G401 (cell line): ENCODE measurements around the gene EIF2B2. TPM values are rescaled to one million over a fixed set of nuclear protein-coding genes. Genes with fewer than 3 reads are reported as not detected.
A peak's percentile ranks its signal among the peaks of the same experiment; 100 is the strongest.
"Not testable (repeated sequence)": the region's sequence is repeated elsewhere in the genome, so short reads cannot be mapped to it uniquely, and the experiment has no call there.

Experiments used
- DNase-seq: peaks from one replicate; pipeline ENCODE4 v3.0.0-alpha.2; 2015; ENCODE audit warnings: low spot score
- in situ Hi-C: cut with HindIII; loops from 2 replicates; pipeline ENCODE4 v1.10.0; 2016; ENCODE audit warnings: low sequenced_read_pairs, mixed read lengths
- total RNA-seq: library from RNA; depleted of rRNA; stranded (reverse); fragments of >200 nt; shearing (Covaris generic); gene quantifications from 2 replicates; pipeline ENCODE4 v1.2.3, GENCODE V29; 2014

EIF2B2 gene
- total RNA-seq, 1 experiment from 2014 or later: 88.4 TPM

- in situ Hi-C loops: no loop called here
- DNase-seq: no peak
Observed at GRCh38 chr14:74984236-74985027, 18.3 kb upstream of the EIF2B2 start.

- in situ Hi-C loops: no loop called here
Observed at GRCh38 chr14:74985028-74985310, 17.8 kb upstream of the EIF2B2 start.

GRCh38 chr14:74985806-74986205 lies 16.9 kb upstream of the EIF2B2 start:
- in situ Hi-C loops: no loop called here
- DNase-seq: no peak

More at GRCh38 chr14:74985028-74985310, 17.8 kb upstream of the EIF2B2 start:
- DNase-seq: no peak

GRCh38 chr14:74988131-74988530 lies 14.6 kb upstream of the EIF2B2 start:
- no peak for DNase-seq
- in situ Hi-C loops: no loop called here

- in situ Hi-C loops: no loop called here
- DNase-seq: no peak
Observed at GRCh38 chr14:74988993-74989392, 13.7 kb upstream of the EIF2B2 start.

- DNase-seq, in situ Hi-C loops: not testable (repeated sequence)
Observed at GRCh38 chr14:74994182-74994581, 8.5 kb upstream of the EIF2B2 start.

- in situ Hi-C loops, DNase-seq: not testable (repeated sequence)
Observed at GRCh38 chr14:74995781-74996180, 6.9 kb upstream of the EIF2B2 start.

GRCh38 chr14:75001261-75001660 lies 1.5 kb upstream of the EIF2B2 start:
- DNase-seq: no peak
- in situ Hi-C loops: no loop called here

- in situ Hi-C loops: no loop called here
- no peak for DNase-seq
Observed at GRCh38 chr14:75001899-75002298, 822 bp upstream of the EIF2B2 start.

GRCh38 chr14:75003250-75004027 lies 718 bp downstream of the EIF2B2 start:
- in situ Hi-C loops: no loop called here

GRCh38 chr14:75005357-75005756 lies 2.6 kb downstream of the EIF2B2 start:
- in situ Hi-C loops: no loop called here
- no peak for DNase-seq

More at GRCh38 chr14:75003250-75004027, 718 bp downstream of the EIF2B2 start:
- DNase-seq: peak; percentile 11

GRCh38 chr14:75009176-75009575 lies 6.5 kb downstream of the EIF2B2 start:
- in situ Hi-C loops: no loop called here

GRCh38 chr14:75010472-75011093 lies 7.9 kb downstream of the EIF2B2 start:
- DNase-seq: no peak
- in situ Hi-C loops: no loop called here

More at GRCh38 chr14:75009176-75009575, 6.5 kb downstream of the EIF2B2 start:
- no peak for DNase-seq

- DNase-seq: no peak
- in situ Hi-C loops: no loop called here
Observed at GRCh38 chr14:75011356-75011994, 8.8 kb downstream of the EIF2B2 start.

GRCh38 chr14:75013290-75013689 lies 10.6 kb downstream of the EIF2B2 start:
- no peak for DNase-seq
- in situ Hi-C loops: no loop called here

GRCh38 chr14:75015496-75015895 lies 12.8 kb downstream of the EIF2B2 start:
- no peak for DNase-seq
- in situ Hi-C loops: no loop called here

- DNase-seq: no peak
- in situ Hi-C loops: no loop called here
Observed at GRCh38 chr14:75016815-75017214, 14.1 kb downstream of the EIF2B2 start.

- in situ Hi-C loops: no loop called here
Observed at GRCh38 chr14:75018694-75019093, 16.0 kb downstream of the EIF2B2 start.

GRCh38 chr14:75022655-75023054 lies 19.9 kb downstream of the EIF2B2 start:
- in situ Hi-C loops: no loop called here
- no peak for DNase-seq

More at GRCh38 chr14:75018694-75019093, 16.0 kb downstream of the EIF2B2 start:
- no peak for DNase-seq

GRCh38 chr14:75023108-75023507 lies 20.4 kb downstream of the EIF2B2 start:
- in situ Hi-C loops: no loop called here
- no peak for DNase-seq
